Ureter (tissue), 1 donor: Measurements from ENCODE around the gene PLAGL1. TPM values are rescaled to one million over a fixed set of nuclear protein-coding genes. Genes with fewer than 3 reads are reported as not detected.
A peak's percentile ranks its signal among the peaks of the same experiment; 100 is the strongest.
"Not testable (repeated sequence)": the region's sequence is repeated elsewhere in the genome, so short reads cannot be mapped to it uniquely, and the experiment has no call there.

Experiments used
- DNase-seq: peaks from one replicate; pipeline ENCODE4 v3.0.0-alpha.2; 2020; ENCODE audit warnings: low spot score
- total RNA-seq: library from RNA; stranded (reverse); gene quantifications from one replicate; pipeline ENCODE4 v1.2.4, GENCODE V29; 2023
- donor health status: DM: yes; HTN: yes; CAD: no.

The PLAGL1 gene, protein sequence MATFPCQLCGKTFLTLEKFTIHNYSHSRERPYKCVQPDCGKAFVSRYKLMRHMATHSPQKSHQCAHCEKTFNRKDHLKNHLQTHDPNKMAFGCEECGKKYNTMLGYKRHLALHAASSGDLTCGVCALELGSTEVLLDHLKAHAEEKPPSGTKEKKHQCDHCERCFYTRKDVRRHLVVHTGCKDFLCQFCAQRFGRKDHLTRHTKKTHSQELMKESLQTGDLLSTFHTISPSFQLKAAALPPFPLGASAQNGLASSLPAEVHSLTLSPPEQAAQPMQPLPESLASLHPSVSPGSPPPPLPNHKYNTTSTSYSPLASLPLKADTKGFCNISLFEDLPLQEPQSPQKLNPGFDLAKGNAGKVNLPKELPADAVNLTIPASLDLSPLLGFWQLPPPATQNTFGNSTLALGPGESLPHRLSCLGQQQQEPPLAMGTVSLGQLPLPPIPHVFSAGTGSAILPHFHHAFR
- 57.3 TPM for total RNA-seq

DNA sequence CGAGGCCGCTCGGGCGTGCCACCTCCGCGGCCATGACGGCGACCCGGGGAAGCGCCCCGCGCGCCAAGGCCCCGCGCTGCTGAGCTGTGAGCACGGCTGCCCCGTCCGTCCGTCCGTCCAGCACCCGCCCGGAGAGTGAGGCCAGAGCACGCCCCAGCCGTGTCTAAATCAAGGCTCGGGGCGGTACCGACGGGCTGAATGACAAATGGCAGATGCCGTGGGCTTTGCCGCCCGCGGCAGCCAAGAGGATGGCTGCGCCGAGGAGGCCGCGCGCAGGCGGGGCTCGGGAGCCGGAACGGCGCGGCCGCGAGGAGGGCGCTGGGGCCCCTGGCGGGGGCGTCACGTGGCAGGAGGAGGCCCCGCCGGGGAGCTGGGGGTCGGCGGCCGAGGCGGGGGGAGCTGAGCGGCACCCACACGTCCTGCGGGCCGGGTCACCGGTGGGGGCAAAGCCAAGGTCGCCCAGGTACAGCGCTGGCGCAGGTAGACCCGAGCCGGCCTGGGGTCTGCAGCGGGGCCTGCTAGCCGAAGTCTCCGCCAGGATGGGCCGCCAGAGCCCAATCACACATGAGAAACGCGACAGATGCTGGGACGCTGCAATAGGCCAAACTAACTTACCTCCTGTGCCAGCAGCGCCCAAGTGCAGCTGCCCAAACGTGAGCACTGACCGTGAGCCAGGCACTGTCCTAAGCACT is at the start of gene PLAGL1:
TSS of gene PLAGL1 (minus strand) at position 140 of the 692 bp plus-strand sequence. CDS start 60,123 bp downstream, outside the sequence.
- DNase-seq = peak; percentile 62

DNA sequence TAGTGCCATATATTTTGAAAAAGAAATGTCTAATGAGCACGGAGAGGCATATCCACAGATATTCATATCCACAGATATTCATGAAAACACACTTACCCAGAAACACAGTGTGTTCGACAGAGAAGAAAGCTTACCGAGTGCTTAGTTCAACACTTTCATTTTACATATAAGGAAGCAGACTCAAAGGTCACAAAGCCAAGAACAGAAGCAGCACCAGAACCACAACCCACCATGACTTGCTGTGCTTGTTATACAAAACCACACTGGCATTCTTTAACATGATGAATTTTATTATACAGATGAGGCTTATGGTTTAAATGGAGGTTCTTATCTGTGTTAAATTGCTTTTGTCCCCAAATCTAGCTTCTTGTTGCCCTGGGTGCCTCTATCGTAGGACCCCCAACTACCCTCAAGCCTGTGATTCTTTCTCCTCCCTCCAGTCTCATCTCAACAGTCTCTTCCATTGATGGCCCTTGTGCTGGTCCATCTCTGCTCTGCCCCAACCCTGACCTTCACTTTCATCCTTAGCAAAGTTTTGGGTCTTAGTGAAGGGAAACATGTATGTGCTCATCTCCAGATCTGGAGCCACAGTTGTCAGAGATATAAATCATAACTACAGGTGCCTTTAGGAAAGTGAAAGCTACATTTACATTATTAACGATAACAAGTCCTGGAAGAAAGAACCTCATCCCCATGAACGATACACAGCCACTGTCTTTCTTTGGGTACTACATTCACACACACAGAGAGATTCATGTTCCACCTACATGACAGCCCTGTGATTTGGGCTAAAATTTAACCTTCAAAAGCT is 47.3 kb upstream of the PLAGL1 start:
- no peak for DNase-seq

DNA sequence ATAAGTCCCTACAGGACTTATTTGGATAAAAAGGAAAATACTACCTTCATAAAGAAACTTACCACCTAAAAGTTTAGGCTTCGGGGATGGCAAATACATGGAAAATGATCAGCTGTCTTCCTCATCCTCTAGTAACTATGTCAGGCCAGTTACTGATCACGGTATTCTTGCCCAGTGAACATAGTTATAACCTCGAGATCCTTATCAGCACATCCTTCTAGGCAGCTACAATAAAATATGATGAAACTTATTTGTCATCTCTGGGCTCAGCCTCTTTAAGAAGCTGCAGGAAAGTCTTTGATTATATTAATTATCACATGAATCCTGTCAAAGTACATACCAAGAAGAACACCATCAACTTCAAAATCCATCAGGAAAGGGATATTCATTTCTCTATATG is 45.5 kb upstream of the PLAGL1 start:
- DNase-seq = no peak

DNA sequence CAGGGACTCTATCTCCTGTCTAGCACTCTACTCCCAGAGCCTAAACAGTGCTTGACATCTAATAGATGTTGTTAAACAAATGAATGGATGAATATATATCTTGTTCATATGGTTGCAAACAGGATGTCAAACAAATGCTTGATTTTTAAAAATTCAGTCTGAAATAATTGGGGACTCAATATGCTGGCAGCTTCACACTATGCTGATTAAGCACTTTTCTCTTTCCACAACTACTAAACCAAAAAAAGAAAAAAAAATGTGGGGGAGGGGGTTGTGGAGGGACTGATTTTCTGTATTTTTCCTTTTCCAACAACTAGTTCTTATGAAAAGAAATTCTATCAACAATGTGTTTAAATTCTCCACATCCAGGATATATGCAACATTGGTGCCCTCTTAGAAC is 44.4 kb upstream of the PLAGL1 start:
- no peak for DNase-seq

DNA sequence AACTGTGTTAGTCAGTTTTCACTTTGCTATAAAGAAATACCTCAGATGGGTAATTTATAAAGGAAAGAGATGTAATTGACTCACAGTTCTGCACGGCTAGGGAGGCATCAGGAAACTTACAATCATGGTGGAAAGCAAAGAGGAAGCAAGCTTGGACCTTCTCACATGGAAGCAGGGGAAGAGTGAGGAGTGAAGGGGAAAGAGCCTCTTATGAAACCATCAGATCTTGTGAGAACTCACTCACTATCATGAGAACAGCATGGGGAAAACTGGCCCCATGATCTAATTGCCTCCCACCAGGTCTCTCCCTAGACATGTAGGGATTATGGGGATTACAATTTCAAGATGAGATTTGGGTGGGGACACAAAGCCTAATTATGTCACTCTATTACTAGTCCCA is 41.3 kb upstream of the PLAGL1 start:
- DNase-seq = no peak

DNA sequence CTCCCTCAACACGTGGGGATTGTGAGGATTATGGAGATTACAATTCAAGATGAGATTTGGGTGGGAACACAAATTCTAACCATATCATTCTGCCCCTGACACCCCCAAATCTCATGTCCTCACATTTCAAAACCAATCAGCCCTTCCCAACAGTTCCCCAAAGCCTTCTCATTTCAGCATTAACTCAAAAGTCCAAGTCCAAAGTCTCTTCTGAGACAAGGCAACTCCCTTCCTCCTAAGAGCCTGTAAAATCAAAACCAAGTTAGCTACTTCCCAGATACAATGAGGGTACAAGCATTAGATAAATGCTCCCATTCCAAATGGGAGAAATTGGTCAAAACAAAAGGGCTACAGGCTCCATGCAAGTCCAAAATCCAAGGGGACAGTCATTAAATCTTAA is 39.6 kb upstream of the PLAGL1 start:
- DNase-seq = no peak

DNA sequence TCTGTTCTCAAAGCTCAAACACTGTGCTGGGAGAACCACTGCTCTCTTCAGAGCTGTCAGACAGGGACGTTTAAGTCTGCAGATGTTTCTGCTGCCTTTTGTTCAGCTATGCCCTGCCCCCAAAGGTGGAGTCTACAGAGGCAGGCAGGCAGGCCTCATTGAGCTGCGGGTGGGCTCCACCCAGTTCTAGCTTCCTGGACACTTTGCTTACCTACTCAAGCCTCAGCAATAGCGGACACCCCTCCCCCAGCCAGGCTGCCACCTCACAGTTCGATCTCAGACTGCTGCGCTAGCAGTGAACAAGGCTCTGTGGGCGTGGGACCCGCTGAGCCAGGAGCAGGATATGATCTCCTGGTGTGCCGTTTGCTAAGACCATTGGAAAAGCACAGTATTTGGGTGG is 38.6 kb upstream of the PLAGL1 start:
- DNase-seq = not testable (repeated sequence)

DNA sequence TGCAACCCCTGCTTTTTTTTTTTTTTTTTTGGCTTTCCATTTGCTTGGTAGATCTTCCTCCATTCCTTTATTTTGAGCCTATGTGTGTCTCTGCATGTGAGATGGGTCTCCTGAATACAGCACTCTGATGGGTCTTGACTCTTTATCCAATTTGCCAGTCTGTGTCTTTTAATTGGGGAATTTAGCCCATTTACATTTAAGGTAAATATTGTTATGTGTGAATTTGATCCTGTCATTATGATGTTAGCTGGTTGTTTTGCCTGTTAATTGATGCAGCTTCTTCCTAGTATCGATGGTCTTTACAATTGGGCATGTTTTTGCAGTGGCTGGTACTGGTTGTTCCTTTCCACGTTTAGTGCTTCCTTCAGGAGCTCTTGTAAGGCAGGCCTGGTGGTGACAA is 36.9 kb upstream of the PLAGL1 start:
- not testable (repeated sequence) for DNase-seq

DNA sequence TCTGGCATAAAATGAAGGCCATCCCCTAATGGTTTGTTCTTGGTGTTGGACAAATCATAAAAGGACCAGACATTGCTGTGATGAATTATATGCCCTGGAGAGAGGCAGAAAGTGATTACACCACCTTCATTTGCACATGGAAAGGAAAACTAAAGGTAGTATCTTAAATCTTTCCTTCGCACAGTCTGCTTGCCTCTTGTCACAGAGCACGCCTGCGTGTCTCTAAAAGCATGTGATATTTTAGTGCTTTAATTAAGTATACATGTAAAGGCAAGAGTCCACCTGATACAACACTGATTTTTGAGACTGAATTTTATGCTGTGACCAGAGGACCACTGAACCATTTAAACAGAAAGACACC is 28.8 kb upstream of the PLAGL1 start:
- DNase-seq = no peak

DNA sequence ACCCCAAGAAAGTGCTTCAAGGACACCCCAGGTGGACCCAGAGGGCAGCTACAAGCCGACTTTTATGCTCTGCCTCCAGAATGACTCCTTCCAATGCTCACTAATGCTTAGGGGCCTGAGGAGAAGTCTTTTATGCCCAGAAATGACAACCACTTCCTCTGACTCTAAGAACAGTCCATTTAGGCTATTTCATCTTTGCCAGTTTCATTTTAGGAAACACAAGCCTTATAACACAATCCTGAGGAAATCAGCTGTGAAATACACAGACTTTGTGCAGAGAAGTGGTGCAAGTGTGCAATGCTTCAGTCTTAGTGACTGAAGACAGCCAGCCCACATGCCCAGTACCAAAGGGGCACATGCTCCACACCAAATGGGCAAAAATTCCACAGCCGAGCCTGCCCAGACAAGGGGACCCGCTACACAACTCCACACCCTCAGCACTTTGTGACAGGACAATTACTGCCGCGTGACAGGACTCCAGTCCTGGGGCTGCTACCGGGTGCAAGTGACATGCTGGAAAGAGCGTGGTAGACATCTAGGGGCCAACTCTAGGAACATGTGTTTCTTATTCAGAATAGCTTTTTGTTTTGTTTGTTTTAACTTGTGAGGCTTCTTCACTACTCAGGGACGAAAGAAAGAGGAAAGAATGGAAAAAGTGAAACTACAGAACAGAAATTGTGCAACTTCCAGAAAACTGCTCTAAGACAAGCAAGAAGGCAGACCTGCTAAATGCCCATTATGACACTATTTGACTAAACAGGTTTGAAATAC is 28.2 kb upstream of the PLAGL1 start:
- DNase-seq = no peak

DNA sequence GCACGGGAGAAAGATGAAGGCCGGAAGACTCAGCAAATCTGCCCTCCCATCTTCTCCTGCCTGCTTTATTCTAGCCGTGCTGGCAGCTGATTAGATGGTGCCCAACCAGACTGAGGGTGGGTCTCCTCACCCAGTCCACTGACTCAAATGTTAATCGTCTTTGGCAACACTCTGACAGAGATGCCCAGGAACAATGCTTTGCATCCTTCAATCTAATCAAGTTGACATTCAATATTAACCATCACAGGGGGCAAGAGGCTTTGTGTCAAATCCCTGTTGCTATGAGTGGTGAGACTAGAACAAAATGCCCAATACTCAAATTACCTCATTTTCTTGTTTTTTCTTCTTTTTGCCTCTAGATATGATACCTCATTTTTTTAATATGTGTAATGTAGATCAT is 27.4 kb upstream of the PLAGL1 start:
- no peak for DNase-seq

DNA sequence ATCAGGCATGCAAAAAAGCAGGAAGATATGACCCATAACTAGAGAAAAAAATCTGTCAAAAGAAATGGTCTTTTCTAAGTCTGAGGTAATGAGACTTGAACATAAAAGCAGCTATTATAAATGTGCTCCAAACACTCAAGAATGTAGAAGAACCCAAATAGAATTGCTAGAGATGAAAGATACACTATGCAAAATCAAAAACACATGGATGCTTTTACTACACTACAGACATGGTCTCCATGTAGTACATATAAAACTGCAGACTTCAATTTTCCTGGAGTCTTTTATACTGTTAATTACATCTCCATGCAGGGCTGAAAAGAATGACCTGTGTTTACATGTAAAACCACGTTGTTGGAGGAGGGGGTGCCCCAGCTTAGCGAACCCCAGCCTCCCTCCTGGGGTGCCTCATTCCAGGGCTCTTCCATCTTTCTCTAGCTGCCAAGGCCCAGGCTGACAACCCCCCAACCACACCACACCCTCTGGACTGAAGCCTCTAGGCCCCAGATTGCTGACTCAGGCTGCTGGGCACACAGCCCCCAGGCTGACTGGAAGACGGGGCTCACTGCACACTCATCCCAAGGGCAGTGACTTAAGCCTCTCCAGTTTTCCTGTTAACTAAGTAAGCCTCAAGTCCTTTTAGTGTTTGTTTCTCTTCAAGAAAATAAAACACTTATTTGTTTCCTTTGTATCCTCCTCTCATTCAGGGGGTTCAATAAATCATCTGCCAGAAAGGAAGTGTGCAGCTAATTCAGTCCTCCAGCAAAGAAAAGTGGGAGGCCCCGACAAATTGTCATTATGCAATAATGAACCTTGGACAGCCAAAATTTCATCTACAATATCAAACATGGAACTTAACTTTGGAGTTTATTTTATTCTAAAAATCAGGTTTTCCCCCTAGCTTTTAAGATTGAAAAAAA is 26.0 kb upstream of the PLAGL1 start:
- DNase-seq = no peak

DNA sequence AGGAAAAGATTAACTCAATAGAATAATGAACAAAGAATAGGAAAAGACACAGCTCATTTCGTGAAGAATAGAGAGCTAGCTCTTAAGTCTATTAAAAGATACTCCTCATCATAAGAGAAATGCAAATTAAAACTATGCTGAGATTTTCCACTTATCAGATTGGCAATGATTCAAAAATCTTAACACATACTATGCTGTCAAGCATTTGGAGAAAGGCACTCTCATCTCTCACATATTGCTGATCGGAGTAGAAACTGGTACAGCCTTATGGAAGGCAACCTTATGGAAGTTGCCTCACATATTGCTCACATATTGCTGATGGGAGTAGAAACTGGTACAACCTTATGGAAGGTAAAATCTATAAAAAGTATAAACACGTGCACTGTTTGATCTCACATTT is 21.4 kb upstream of the PLAGL1 start:
- DNase-seq = no peak

DNA sequence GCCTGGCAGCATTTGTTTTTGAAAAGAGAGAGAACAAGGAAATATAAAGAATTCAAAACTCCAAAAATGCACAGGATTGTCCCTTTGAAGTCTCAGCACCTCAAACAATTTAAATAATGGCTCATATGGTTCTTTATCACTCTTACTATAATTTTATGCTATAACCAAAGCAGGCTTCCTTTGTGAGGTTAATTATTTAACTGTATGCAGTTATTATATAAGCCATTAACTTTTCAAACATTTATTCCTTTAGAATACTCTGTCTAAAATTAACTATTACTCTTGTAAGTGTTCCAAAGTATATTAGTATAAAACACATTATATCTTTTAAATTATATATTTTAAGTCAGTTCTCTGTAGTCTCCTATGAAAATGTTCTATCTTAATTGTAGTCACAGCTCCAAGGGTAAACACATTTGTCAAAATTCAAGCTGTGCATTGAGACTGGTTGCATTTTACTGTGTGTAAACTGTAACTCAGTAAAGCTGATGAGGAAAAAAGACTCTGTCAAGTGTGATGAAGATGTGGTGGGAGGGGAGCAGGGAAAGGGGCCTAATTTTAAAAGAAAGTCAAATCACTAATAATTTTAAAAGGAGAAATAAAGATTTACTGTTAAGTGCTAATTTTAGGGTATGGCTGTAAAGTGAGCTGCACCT is 20.0 kb upstream of the PLAGL1 start:
- no peak for DNase-seq

DNA sequence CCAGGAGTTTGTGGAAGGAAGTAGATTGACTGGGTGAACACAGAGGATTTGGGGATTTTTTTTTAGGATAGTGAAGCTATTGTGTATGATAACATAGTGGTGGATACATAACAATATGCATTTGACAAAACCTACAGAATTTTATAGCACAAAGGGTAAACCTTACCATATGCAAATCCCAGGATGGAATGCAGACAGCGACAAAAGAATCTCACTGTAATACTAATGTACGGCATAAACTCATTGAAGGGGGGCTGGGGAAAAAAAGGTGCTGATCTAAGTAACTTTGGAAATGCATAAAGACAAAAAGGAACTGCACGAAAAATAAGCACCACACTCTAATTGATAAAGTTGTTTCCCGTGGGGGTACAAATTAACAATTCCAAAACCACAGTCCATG is 15.2 kb upstream of the PLAGL1 start:
- DNase-seq = no peak

DNA sequence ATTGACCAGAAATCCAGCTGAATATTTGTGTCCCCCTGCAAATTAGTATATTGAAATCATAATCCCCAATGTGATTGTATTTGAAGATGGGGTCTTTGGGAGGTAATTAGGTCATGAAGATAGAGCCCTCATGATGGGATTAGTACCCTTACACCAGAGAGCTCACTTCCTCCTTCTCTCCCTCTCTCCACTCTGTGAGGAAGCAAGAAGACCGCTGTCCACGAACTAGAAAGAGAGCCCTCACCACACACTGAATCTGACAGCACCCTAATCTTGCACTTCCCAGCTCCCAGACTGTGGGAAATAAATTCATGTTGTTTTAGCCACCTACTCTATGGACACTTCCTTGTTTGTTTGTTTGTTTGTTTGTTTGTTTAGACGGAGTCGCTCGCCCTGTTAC is 11.9 kb upstream of the PLAGL1 start:
- no peak for DNase-seq

DNA sequence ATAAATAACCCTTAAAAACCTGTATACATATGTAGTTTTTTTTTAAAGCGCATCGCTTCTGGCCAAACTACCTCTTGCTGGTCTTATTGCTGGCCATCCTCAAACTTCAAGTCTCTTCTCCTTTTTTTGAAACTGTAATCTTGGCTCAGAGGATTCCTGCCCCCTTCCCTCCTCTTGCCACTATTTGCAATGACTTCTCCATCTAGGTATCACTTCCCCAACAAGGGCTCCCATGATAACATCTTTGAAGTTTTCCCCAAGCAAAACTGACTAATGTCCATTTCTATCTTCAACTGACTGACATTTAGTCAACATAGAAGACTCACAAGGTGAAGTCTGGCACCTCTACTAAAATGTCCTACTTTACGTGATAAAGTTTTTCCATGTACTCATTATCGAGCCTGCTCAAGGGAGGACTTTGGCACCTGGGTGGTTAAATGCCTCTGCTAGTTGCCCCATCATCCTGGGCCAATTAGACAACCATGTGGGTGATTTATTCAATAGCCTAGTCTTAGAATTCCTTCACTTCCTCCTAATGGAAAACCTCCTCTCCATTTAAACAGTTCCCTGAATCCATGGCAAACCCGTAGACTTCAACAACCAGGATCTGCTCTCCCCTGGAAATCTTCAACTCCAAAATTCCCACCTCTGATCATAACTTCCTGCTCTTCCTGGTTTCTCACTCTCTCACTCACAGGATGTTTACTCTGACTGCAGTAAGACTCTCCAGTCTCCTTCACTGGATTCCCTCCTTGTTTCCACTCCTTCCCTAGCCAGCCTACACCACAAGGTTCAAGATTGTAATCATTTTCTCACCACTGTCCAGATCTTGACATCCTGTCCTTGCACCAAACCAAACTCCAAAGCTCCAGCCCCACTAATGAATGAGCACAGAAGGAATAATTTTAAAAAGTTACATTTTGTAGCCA is 9.4 kb upstream of the PLAGL1 start:
- no peak for DNase-seq

DNA sequence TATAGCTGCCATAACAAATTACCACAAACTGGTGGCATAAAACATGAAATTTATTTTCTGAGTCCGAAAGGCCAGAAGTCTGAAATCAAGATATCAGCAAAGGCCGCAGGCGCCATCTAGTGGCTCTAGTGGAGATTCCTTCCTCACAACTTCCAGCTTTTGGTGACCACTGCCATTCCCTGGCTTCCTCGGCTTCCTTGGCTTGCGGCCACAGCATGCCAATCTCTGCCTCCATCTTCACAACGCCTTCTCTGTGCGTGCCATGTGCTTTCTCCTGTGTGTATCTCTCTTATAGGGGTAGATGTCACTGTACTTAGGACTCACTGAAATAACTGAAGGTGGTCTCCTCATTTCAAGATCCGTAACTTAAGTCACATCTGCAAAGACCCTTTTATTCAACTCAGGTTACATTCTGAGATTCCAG is 5.4 kb upstream of the PLAGL1 start:
- peak; percentile 76 for DNase-seq

DNA sequence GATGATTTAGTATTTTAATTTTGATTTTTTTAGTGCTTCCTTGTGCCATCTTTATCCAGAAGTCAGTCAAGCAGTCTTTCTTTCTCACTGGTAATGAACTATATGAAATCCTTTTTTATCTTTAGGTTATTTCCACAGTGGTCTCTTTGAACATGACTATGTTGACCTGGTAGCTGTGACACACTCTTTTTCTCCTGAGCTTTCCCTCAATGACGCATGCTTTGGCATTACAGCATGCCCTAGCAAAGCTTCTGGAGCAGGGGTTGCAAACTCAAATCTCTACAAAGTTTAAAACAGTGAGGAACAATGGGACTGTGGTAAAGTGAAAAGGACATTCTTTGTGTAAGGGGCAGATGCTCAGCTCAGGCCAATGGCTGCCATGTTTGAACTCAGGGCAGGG is 4.5 kb upstream of the PLAGL1 start:
- no peak for DNase-seq
